Neural progenitor cell (in vitro differentiated cells): ENCODE results near the gene TMEM109.

Experiments
- CTCF ChIP-seq: fragments of 200-600 bp; sonication (generic); IDR thresholded peaks from 2 replicates; pipeline ENCODE4 v1.5.1; 2017; ENCODE audit warnings: antibody characterized with exemption, mild to moderate bottlenecking
- EZH2 ChIP-seq: fragments of 200-600 bp; sonication (generic); IDR thresholded peaks from 2 replicates; pipeline ENCODE4 v1.6.1; 2017; ENCODE audit warnings: antibody characterized with exemption, mild to moderate bottlenecking, moderate library complexity

- no peak for TF ChIP-seq CTCF
- TF ChIP-seq EZH2: no peak
These were observed 42.4 kb upstream of the TMEM109 start for GRCh38 chr11:60871378-60872061.
